ENCODE data around the gene AFG1L.

DNA sequence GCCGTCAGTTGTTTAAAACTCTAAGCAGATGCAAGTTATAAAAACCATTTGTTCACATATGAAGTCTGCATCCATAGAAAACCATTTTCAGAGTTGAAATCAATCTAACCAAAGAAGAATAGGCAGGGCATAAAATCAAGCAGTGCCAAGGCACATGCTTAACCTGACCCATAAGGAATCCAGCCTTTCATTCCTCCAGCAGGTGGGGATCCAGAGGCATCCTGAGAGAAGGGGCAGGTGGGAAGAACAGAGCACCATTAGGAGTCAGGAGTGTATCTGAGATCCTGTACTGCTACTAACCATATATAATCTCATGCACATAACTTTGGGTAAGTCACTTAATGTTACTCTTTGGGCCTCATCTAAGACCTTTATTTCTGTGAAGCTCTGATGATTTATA, 236.5 kb downstream of the AFG1L start:
- TF ChIP-seq POLR2A (IDR thresholded peaks at IDR 0.05; ENCODE audit: low read depth, low read length) (no peak), POLR2AphosphoS5 (IDR thresholded peaks at IDR 0.05; ENCODE audit: low read depth, low read length) (no peak)
